H9 (cell line): ENCODE results near the gene FCF1. TPM values are rescaled to one million over a fixed set of nuclear protein-coding genes. Genes with fewer than 3 reads are reported as not detected.

Experiments
- DNase-seq: peaks from one replicate; pipeline ENCODE4 v3.0.0-alpha.2; 2017
- H2AFZ ChIP-seq: one replicate; pipeline ENCODE4 v1.6.1; 2013; ENCODE audit warnings: mild to moderate bottlenecking, low read length, control low read depth, moderate library complexity
- H2AK5ac ChIP-seq: 2 replicates; pipeline ENCODE4 v1.6.1; 2013; ENCODE audit warnings: low read length, control low read depth, mixed read lengths; ENCODE audit not compliant: insufficient read length
- H2BK120ac ChIP-seq: one replicate; pipeline ENCODE4 v1.6.1; 2013; ENCODE audit warnings: low read depth, mild to moderate bottlenecking, low read length, control low read depth, inconsistent platforms; ENCODE audit not compliant: poor library complexity, severe bottlenecking
- H2BK12ac ChIP-seq: 2 replicates; pipeline ENCODE4 v1.6.1; 2013; ENCODE audit warnings: low read length, control low read depth, mixed read lengths, low read depth; ENCODE audit not compliant: insufficient read length
- H2BK15ac ChIP-seq: 2 replicates; pipeline ENCODE4 v1.6.1; 2013; ENCODE audit warnings: low read depth, low read length, control low read depth
- H2BK20ac ChIP-seq: one replicate; pipeline ENCODE4 v1.6.1; 2013; ENCODE audit warnings: low read depth, mild to moderate bottlenecking, low read length, control low read depth, inconsistent platforms; ENCODE audit not compliant: poor library complexity, severe bottlenecking
- H2BK5ac ChIP-seq: 2 replicates; pipeline ENCODE4 v1.6.1; 2013; ENCODE audit warnings: low read length, control low read depth, mixed read lengths; ENCODE audit not compliant: insufficient read length
- H3K14ac ChIP-seq: 2 replicates; pipeline ENCODE4 v1.6.1; 2013; ENCODE audit warnings: low read length, control low read depth; ENCODE audit not compliant: insufficient read depth
- H3K18ac ChIP-seq: 2 replicates; pipeline ENCODE4 v1.6.1; 2013; ENCODE audit warnings: low read depth, mild to moderate bottlenecking, mixed read lengths, low read length, control low read depth; ENCODE audit not compliant: insufficient read length
- H3K23ac ChIP-seq: 2 replicates; pipeline ENCODE4 v1.6.1; 2013; ENCODE audit warnings: low read length, control low read depth, mixed read lengths, low read depth; ENCODE audit not compliant: insufficient read length
- H3K23me2 ChIP-seq: 2 replicates; pipeline ENCODE4 v1.6.1; 2013; ENCODE audit warnings: low read depth, mild to moderate bottlenecking, mixed read lengths, low read length, control low read depth; ENCODE audit not compliant: insufficient read length, poor library complexity, severe bottlenecking
- H3K27ac ChIP-seq: 2 replicates; pipeline ENCODE4 v1.5.1; 2013; ENCODE audit warnings: low read length, control low read depth, mixed read lengths, low read depth; ENCODE audit not compliant: insufficient read length
- H3K27me3 ChIP-seq: 2 replicates; pipeline ENCODE4 v1.6.1; 2013; ENCODE audit warnings: low read length, control low read depth, inconsistent platforms; ENCODE audit not compliant: insufficient read depth
- H3K4ac ChIP-seq: 2 replicates; pipeline ENCODE4 v1.6.1; 2013; ENCODE audit warnings: low read depth, mild to moderate bottlenecking, control low read depth, inconsistent platforms, low read length, moderate library complexity
- H3K4me1 ChIP-seq: 2 replicates; pipeline ENCODE4 v1.6.1; 2013; ENCODE audit warnings: low read length, control low read depth, inconsistent platforms; ENCODE audit not compliant: insufficient read depth
- H3K4me2 ChIP-seq: 2 replicates; pipeline ENCODE4 v1.6.1; 2013; ENCODE audit warnings: low read length, control low read depth, mixed read lengths; ENCODE audit not compliant: insufficient read length, insufficient read depth
- H3K56ac ChIP-seq: 2 replicates; pipeline ENCODE4 v1.6.1; 2013; ENCODE audit warnings: low read depth, mild to moderate bottlenecking, mixed read lengths, low read length, control low read depth; ENCODE audit not compliant: insufficient read length
- H3K79me1 ChIP-seq: 2 replicates; pipeline ENCODE4 v1.6.1; 2013; ENCODE audit warnings: low read depth, mild to moderate bottlenecking, moderate library complexity, low read length, control low read depth, inconsistent platforms; ENCODE audit not compliant: insufficient read depth, poor library complexity, severe bottlenecking
- H3K79me2 ChIP-seq: 2 replicates; pipeline ENCODE4 v1.6.1; 2013; ENCODE audit warnings: low read length, control low read depth, inconsistent platforms; ENCODE audit not compliant: insufficient read depth
- H3K9ac ChIP-seq: 2 replicates; pipeline ENCODE4 v1.6.1; 2013; ENCODE audit warnings: low read length, control low read depth, mixed read lengths; ENCODE audit not compliant: insufficient read length; ENCODE audit errors: extremely low read depth
- H3K9me3 ChIP-seq: one replicate; pipeline ENCODE4 v1.6.1; 2013; ENCODE audit warnings: low read depth, low read length, inconsistent platforms; ENCODE audit not compliant: control insufficient read depth
- H3T11ph ChIP-seq: one replicate; pipeline ENCODE4 v1.6.1; 2013; ENCODE audit warnings: mild to moderate bottlenecking, low read length, control low read depth, inconsistent platforms
- H4K20me1 ChIP-seq: one replicate; pipeline ENCODE4 v1.6.1; 2013; ENCODE audit not compliant: control insufficient read depth, insufficient read length, insufficient read depth
- H4K5ac ChIP-seq: 2 replicates; pipeline ENCODE4 v1.6.1; 2013; ENCODE audit warnings: low read depth, mild to moderate bottlenecking, mixed read lengths, low read length, control low read depth; ENCODE audit not compliant: insufficient read length
- H4K8ac ChIP-seq: replicated peaks from 2 replicates; pipeline ENCODE4 v1.6.1; 2013; ENCODE audit warnings: low read length, control low read depth, mixed read lengths, low read depth; ENCODE audit not compliant: insufficient read length
- H4K91ac ChIP-seq: 2 replicates; pipeline ENCODE4 v1.6.1; 2013; ENCODE audit warnings: low read depth, mild to moderate bottlenecking, moderate library complexity, mixed read lengths, low read length, control low read depth; ENCODE audit not compliant: insufficient read length
- H3K27ac Mint-ChIP-seq, 3 experiments: 2 replicates in 2 of 3; 3 replicates in 1 of 3; pipeline ENCODE4 v1.8.0; 2020 to 2021; ENCODE audit warnings: mixed read lengths in 3 of 3, mild to moderate bottlenecking in 1 of 3, moderate library complexity in 1 of 3
- H3K27me3 Mint-ChIP-seq: 2 replicates; pipeline ENCODE4 v1.8.0; 2021; ENCODE audit warnings: low read depth, mild to moderate bottlenecking, moderate library complexity, mixed read lengths
- H3K36me3 Mint-ChIP-seq, 3 experiments: 2 replicates in 2 of 3; 3 replicates in 1 of 3; pipeline ENCODE4 v1.8.0; 2020 to 2021; ENCODE audit warnings: low read depth in 3 of 3, mixed read lengths in 3 of 3; ENCODE audit not compliant: insufficient read depth in 1 of 3
- H3K4me1 Mint-ChIP-seq, 2 experiments: 2 replicates each; pipeline ENCODE4 v1.8.0; 2020; ENCODE audit warnings: mixed read lengths in 2 of 2
- H3K4me3 Mint-ChIP-seq, 2 experiments: 2 replicates in 1 of 2; 3 replicates in 1 of 2; pipeline ENCODE4 v1.8.0; 2020 to 2021; ENCODE audit warnings: mild to moderate bottlenecking in 2 of 2, mixed read lengths in 2 of 2, moderate library complexity in 1 of 2
- H3K9me3 Mint-ChIP-seq, 2 experiments: 2 replicates in 1 of 2; 3 replicates in 1 of 2; pipeline ENCODE4 v1.8.0; 2020; ENCODE audit warnings: mild to moderate bottlenecking in 2 of 2, mixed read lengths in 2 of 2, moderate library complexity in 1 of 2
- WGBS: extraction: QIAGEN DNeasy Blood & Tissue Kit; methylation state at CpG from one replicate; pipeline ENCODE4 v1.1.7; 2013; ENCODE audit warnings: missing lambda C conversion rate, low lambda C conversion rate, mixed read lengths; ENCODE audit not compliant: insufficient read length; ENCODE audit errors: extremely low coverage; 5-methylcytosine and 5-hydroxymethylcytosine counted together
- total RNA-seq: library from RNA; stranded (reverse); gene quantifications from 2 replicates; pipeline ENCODE4 v1.2.1, GENCODE V29; 2021
- TF ChIP-seq, protein P1 (sequence below): fragments of 200-600 bp; sonication (generic); conservative IDR thresholded peaks from 3 replicates; pipeline ENCODE4 v1.8.0; 2021; ENCODE audit warnings: antibody characterized with exemption, mild to moderate bottlenecking

The FCF1 gene
- total RNA-seq, 1 experiment from 2014 or later: 87.7 TPM

DNA sequence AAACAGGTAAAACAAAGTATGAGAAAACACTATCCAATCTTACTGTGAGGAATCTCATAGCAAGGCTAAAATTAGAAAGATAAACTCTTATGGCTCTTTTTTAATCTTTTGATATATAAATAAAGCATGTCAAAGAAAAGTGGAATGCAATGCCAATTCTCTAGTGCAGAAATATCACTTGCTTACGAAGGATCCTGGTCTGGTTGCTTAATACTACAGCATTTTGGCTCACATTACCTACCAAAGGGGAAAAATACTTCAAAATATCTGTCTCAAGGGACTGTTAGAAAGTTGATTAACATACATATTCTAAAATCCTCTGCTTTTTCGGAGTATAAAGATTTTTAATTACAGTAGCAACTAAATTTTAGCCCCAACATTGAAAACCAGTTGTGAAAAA, 21.5 kb upstream of the FCF1 start:
- Histone ChIP-seq H3K18ac (no peak overlapping the region), H2AK5ac (no peak overlapping the region), H2BK120ac (no peak overlapping the region), H3K27ac (no peak overlapping the region), H3T11ph (no peak overlapping the region), H3K14ac (no peak overlapping the region), H3K4me1 (no peaks in the 10 kb centered on the region), H3K56ac (no peak overlapping the region), H3K79me2 (no peaks in the 10 kb centered on the region), H3K79me1 (no peaks in the 10 kb centered on the region), H3K4ac (no peak overlapping the region), H3K23ac (no peak overlapping the region), H2BK20ac (no peak overlapping the region), H3K9me3 (no peaks in the 10 kb centered on the region), H3K9ac (no peak overlapping the region), H2BK5ac (no peak overlapping the region), H4K8ac (no peak overlapping the region), H3K4me2 (no peak overlapping the region), H4K20me1 (no peaks in the 10 kb centered on the region), H3K27me3 (no peaks in the 10 kb centered on the region), H4K91ac (no peak overlapping the region), H3K23me2 (no peaks in the 10 kb centered on the region), H2BK12ac (no peak overlapping the region), H2AFZ (no peak overlapping the region), H4K5ac (no peak overlapping the region), H2BK15ac (no peak overlapping the region)
- no peak overlapping the region for H3K27ac Mint-ChIP-seq
- DNase-seq: no peak
- H3K4me3 Mint-ChIP-seq: no peak overlapping the region
- H3K4me1 Mint-ChIP-seq: peaks cover 0 to 2% of the 10 kb centered on the region in 2 experiments; a peak in 1 of 4 replicates
- TF ChIP-seq, protein P1, sequence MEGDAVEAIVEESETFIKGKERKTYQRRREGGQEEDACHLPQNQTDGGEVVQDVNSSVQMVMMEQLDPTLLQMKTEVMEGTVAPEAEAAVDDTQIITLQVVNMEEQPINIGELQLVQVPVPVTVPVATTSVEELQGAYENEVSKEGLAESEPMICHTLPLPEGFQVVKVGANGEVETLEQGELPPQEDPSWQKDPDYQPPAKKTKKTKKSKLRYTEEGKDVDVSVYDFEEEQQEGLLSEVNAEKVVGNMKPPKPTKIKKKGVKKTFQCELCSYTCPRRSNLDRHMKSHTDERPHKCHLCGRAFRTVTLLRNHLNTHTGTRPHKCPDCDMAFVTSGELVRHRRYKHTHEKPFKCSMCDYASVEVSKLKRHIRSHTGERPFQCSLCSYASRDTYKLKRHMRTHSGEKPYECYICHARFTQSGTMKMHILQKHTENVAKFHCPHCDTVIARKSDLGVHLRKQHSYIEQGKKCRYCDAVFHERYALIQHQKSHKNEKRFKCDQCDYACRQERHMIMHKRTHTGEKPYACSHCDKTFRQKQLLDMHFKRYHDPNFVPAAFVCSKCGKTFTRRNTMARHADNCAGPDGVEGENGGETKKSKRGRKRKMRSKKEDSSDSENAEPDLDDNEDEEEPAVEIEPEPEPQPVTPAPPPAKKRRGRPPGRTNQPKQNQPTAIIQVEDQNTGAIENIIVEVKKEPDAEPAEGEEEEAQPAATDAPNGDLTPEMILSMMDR: no peak
- WGBS: no CpG with 5 or more reads among the region's 2 CpGs
- no peaks in the 10 kb centered on the region for H3K9me3 Mint-ChIP-seq
- peaks cover 9 to 26% (median 24%) of the 10 kb centered on the region in 3 experiments for H3K36me3 Mint-ChIP-seq
- H3K27me3 Mint-ChIP-seq: no peaks in the 10 kb centered on the region
